ENCODE results near the gene TRAPPC8. TPM values are rescaled to one million over a fixed set of nuclear protein-coding genes. Genes with fewer than 3 reads are reported as not detected.

The TRAPPC8 gene
- total and polyA plus RNA-seq, 2 of the 13 experiments (the other 11 are each of a cell fraction or from before 2014, with no cell fraction given): 34.6 to 50.8 TPM

DNA sequence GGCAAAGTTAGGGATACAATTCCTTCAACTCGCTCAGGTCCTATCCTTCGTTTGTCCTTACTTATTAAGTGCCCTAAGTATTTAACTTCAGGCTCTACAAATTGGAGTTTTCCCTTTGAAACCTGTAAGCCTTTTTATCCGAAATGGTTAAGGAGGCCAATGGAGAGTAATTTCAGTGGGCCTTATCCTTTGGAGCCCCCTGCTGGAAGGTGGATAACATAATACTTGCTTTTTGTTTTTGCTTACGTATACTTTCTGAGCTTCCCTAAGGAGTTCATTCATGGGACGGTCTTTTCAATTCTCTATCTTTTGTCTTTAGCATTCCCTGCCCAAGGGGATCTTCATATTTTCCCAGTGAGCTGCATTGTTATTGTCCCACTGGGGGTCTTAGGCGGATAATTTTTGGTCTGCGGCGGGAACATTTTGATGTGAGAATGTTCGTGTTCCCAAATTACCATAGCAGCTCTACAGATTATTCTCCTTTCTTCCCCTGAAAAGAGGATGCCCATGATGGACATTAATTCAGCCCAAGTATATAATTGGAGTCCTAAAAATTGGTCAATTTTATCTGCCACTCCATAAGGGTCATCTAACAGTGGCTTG lies 34.4 kb upstream of the TRAPPC8 start (continued):
- TF ChIP-seq EP300 (IDR thresholded peaks at IDR 0.05; ENCODE audit: low read depth in 2 of 2, low read length in 2 of 2): no peak
- no peak for TF ChIP-seq EP300 (CRISPR knock-in tag; IDR thresholded peaks at IDR 0.05; ENCODE audit: borderline replicate concordance)
- TF ChIP-seq, protein P1, sequence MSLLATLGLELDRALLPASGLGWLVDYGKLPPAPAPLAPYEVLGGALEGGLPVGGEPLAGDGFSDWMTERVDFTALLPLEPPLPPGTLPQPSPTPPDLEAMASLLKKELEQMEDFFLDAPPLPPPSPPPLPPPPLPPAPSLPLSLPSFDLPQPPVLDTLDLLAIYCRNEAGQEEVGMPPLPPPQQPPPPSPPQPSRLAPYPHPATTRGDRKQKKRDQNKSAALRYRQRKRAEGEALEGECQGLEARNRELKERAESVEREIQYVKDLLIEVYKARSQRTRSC (CRISPR knock-in tag; IDR thresholded peaks at IDR 0.05; ENCODE audit: low read depth): no peak
- no peak for TF ChIP-seq ATAD3A (CRISPR knock-in tag; IDR thresholded peaks at IDR 0.05)
- no peak for TF ChIP-seq ZFP82 (CRISPR knock-in tag; IDR thresholded peaks at IDR 0.05; ENCODE audit: borderline replicate concordance)
- peak; percentile 87 for TF ChIP-seq STAG1 (CRISPR knock-in tag; IDR thresholded peaks at IDR 0.05)
- TF ChIP-seq ZNF720 (CRISPR knock-in tag; IDR thresholded peaks at IDR 0.05): no peak
- no peak for TF ChIP-seq CREB1 (IDR thresholded peaks at IDR 0.05)
- TF ChIP-seq CREB1 (CRISPR knock-in tag; IDR thresholded peaks at IDR 0.05): no peak
- TF ChIP-seq KLF12 (CRISPR knock-in tag; IDR thresholded peaks at IDR 0.05; ENCODE audit: borderline replicate concordance): no peak
- peak; percentile 76 for TF ChIP-seq MAFF (IDR thresholded peaks at IDR 0.05; ENCODE audit: low read depth, low read length)
- no peak for TF ChIP-seq ZBTB20 (CRISPR knock-in tag; IDR thresholded peaks at IDR 0.05; ENCODE audit: borderline replicate concordance, low read depth)
- TF ChIP-seq CTCF (CRISPR knock-in tag; IDR thresholded peaks at IDR 0.05): peak; percentile 77
- no peak for TF ChIP-seq JARID2 (CRISPR knock-in tag; IDR thresholded peaks at IDR 0.05; ENCODE audit: insufficient replicate concordance)
- TF ChIP-seq SMC3 (IDR thresholded peaks at IDR 0.05; ENCODE audit: low read length): peak; percentile 76
- TF ChIP-seq KAT8 (CRISPR knock-in tag; IDR thresholded peaks at IDR 0.05): no peak
- TF ChIP-seq GPN1 (CRISPR knock-in tag; IDR thresholded peaks at IDR 0.05; ENCODE audit: borderline replicate concordance): no peak
- TF ChIP-seq, protein P2, sequence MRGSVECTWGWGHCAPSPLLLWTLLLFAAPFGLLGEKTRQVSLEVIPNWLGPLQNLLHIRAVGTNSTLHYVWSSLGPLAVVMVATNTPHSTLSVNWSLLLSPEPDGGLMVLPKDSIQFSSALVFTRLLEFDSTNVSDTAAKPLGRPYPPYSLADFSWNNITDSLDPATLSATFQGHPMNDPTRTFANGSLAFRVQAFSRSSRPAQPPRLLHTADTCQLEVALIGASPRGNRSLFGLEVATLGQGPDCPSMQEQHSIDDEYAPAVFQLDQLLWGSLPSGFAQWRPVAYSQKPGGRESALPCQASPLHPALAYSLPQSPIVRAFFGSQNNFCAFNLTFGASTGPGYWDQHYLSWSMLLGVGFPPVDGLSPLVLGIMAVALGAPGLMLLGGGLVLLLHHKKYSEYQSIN (CRISPR knock-in tag; IDR thresholded peaks at IDR 0.05; ENCODE audit: borderline replicate concordance): no peak
